ENCODE data around the gene VASP.

Gene VASP

DNA sequence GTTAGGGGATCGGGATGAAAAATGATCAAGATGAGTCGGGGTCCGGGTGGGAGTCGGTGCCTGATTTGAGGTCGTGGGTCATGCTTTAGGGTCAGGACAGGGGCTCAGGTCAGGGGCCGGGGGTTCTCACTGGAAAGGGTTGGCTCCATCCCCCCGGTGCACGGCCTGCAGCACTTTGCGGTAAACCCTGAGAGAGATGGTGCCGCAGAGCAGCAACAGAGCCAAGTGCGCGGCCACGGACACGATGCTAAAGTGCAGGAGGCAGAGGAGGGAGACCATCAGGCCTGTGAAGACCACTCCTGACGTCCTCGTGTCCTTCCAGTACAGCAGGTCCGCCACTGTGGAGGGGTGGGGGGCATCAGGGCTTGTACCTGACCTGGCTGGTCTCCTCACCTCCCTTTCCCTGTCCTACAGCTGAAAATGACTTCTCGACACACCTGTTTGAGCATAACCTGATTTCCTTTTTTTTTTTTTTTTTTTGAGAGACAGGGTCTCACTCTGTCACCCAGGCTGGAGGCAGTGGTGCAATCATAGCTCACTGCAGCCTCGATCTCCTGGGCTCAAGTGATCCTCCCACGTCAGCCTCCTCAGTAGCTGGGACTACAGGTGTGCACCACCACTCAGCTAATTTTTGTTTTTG lies 17.9 kb upstream of the VASP start:
- TF ChIP-seq, protein P1, sequence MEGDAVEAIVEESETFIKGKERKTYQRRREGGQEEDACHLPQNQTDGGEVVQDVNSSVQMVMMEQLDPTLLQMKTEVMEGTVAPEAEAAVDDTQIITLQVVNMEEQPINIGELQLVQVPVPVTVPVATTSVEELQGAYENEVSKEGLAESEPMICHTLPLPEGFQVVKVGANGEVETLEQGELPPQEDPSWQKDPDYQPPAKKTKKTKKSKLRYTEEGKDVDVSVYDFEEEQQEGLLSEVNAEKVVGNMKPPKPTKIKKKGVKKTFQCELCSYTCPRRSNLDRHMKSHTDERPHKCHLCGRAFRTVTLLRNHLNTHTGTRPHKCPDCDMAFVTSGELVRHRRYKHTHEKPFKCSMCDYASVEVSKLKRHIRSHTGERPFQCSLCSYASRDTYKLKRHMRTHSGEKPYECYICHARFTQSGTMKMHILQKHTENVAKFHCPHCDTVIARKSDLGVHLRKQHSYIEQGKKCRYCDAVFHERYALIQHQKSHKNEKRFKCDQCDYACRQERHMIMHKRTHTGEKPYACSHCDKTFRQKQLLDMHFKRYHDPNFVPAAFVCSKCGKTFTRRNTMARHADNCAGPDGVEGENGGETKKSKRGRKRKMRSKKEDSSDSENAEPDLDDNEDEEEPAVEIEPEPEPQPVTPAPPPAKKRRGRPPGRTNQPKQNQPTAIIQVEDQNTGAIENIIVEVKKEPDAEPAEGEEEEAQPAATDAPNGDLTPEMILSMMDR (IDR thresholded peaks at IDR 0.05; ENCODE audit: low read depth, low read length) = no peak
- H3K27ac ChIP-seq = no peak overlapping the region

DNA sequence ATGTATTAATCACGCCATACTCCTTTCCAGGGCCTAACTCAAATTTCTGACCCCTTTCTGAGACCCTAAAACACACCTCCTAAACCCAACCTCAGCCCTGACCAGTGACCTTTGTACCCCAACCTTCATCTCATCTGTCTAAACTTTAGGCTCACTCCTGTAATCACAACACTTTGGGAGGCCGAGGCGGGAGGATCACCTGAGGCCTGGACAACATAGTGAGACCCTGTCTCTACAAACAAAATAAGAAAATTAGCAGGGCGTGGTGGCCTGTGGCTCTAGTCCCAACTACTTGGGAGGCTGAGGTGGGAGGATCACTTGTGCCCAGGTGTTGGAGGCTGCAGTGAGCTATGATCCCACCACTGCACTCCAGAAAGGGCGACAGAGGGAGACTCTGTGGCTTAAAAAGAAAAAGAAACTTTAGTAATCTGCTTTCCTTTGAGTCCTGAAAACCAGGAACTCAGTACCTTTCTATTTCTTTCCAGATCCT lies 15.1 kb upstream of the VASP start:
- Histone ChIP-seq H3K27ac (peak overlapping the region; percentile 81), H3K27me3 (ENCODE audit: insufficient read depth, low read depth, severe bottlenecking) (no peaks in the 10 kb centered on the region), H3K4me3 (ENCODE audit: low read depth, low read length) (no peak overlapping the region), H3K36me3 (peaks cover 49% of the 10 kb centered on the region), H3K9me3 (ENCODE audit: severe bottlenecking) (no peaks in the 10 kb centered on the region)
- DNase-seq = no peak
- TF ChIP-seq, protein P1 (IDR thresholded peaks at IDR 0.05; ENCODE audit: low read depth, low read length) = no peak

More for the DNA sequence above, 17.9 kb upstream of the VASP start:
- DNase-seq = no peak
- Histone ChIP-seq H3K27me3 (ENCODE audit: insufficient read depth, low read depth, severe bottlenecking) (no peaks in the 10 kb centered on the region), H3K4me3 (ENCODE audit: low read depth, low read length) (no peak overlapping the region), H3K9me3 (ENCODE audit: severe bottlenecking) (no peaks in the 10 kb centered on the region), H3K36me3 (peaks cover 43% of the 10 kb centered on the region)

DNA sequence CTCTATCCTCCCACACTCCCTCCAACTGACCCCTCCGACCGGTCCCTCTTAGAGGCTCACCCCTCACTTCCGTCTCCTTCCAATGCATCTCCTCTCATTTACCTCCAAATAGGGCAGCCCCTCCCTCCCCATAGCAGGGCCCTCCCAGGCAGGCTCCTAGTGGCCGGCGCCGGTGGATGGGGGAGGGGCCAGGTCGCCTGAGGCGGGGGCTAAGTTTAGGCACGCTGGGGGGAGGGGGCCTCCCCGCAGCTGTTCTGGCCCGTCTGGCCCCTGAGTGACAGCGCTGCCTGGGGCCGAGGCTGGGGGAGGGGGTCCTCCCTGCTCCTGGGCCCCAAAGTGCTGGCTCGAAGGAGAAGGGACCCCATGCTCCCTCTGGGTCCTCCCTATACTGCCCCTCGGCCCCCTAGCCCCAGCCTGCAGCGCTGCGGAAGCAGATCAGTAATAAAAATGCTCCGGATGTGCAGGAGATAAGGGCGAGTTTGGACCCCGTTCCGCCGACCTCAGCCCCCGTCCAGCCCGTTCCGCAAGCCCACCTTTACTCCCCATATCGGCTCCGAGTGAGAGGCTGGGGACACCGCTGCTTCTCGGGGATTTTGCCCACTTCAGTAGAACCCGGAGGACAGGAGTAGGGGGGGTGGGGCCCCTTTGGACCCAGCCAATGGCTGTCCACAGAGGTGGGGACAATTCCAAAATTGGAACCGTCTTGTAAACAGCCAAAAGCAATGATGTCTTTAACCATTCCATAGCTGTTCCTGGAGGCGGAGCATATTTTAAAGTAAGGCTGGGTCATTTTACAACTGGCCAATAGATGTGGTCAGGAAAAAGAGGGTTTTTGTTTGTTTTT lies 14.4 kb upstream of the VASP start:
- TF ChIP-seq, protein P1 (IDR thresholded peaks at IDR 0.05; ENCODE audit: low read depth, low read length) = no peak
- Histone ChIP-seq H3K36me3 (peaks cover 49% of the 10 kb centered on the region), H3K9me3 (ENCODE audit: severe bottlenecking) (no peaks in the 10 kb centered on the region), H3K27me3 (ENCODE audit: insufficient read depth, low read depth, severe bottlenecking) (no peaks in the 10 kb centered on the region), H3K27ac (peak overlapping the region; percentile 81), H3K4me3 (ENCODE audit: low read depth, low read length) (peak overlapping the region; percentile 45)
- DNase-seq = peak; percentile 77

DNA sequence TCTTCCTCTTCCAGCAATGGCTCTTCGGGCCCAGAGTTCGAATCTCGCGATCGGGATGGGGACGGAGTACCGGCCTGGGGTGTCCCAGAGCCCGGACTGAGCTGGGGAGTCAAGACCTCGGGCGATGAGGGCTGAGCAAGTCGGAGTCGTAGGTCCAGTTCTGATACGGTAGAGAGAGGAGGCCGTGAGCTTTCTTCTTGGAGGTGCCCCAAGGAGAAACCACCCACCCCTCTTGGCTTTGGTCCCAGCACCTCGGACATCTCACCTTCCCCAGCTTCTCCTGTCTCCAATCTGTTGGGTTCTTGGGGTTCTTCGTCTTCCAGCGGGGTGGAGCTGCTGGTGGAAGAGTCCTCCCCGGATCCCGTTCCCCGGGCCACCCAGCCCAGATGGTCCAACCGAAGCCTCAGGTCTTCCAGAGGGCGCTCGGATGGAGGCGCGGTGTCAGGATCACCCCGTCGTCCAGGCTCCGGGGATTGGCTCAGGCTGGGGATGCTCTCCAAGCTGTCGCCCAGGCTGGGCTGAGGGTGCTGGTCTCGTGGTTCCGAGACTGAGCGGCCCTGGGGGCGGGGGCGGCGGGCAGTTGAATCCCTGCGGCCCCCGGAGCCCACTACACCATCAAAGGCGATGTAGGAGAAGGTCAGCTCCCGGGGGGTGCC lies 12.9 kb upstream of the VASP start:
- Histone ChIP-seq H3K9me3 (ENCODE audit: severe bottlenecking) (no peaks in the 10 kb centered on the region), H3K4me3 (ENCODE audit: low read depth, low read length) (no peak overlapping the region), H3K27ac (no peak overlapping the region), H3K27me3 (ENCODE audit: insufficient read depth, low read depth, severe bottlenecking) (no peaks in the 10 kb centered on the region), H3K36me3 (peaks cover 44% of the 10 kb centered on the region)
- TF ChIP-seq, protein P1 (IDR thresholded peaks at IDR 0.05; ENCODE audit: low read depth, low read length) = no peak
- DNase-seq = no peak

DNA sequence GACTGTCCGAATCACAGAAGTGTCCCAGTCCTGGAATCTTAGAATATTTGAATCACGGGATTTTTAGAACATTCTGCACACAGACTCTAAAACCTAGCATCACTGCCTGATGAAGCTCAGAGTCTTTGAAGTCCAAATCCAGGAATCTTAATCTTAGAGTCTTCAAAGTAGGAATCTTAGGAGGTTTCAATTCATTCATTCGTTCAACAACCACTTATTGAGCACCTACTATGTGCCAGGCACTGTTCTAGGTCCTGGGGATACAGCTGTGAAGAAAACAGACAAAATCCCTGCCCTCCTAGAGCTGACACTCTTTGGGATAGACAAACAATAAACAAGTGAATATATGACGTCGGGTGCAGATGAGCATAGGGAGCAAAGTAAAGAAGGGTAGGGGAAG lies 12.1 kb upstream of the VASP start:
- TF ChIP-seq, protein P1 (IDR thresholded peaks at IDR 0.05; ENCODE audit: low read depth, low read length) = no peak
- Histone ChIP-seq H3K36me3 (peaks cover 41% of the 10 kb centered on the region), H3K9me3 (ENCODE audit: severe bottlenecking) (no peaks in the 10 kb centered on the region), H3K4me3 (ENCODE audit: low read depth, low read length) (no peak overlapping the region), H3K27me3 (ENCODE audit: insufficient read depth, low read depth, severe bottlenecking) (no peaks in the 10 kb centered on the region), H3K27ac (no peak overlapping the region)
- DNase-seq = no peak

All from WERI-Rb-1 (cell line).